WTC11 (cell line): ENCODE results near the gene CXCR1.

ENCODE experiments used
- CBFB ChIP-seq: sonication (generic); formaldehyde crosslinking; IDR thresholded peaks from 2 replicates; pipeline ENCODE4 v1.8.1; 2022; ENCODE audit warnings: mild to moderate bottlenecking, low read depth, missing genetic modification reagents
- CDX4 ChIP-seq: fragments of 250-450 bp; sonication (Bioruptor Pico); IDR thresholded peaks from 2 replicates; pipeline ENCODE4 v1.9.0; 2021; ENCODE audit warnings: moderate library complexity, mild to moderate bottlenecking, inconsistent platforms, borderline replicate concordance
- CTCF ChIP-seq: fragments of 200-600 bp; IDR thresholded peaks from 2 replicates; pipeline ENCODE4 v1.8.0; 2022; ENCODE audit warnings: antibody characterized with exemption
- E2F1 ChIP-seq: sonication (generic); formaldehyde crosslinking; IDR thresholded peaks from 2 replicates; pipeline ENCODE4 v1.8.0; 2022; ENCODE audit warnings: mild to moderate bottlenecking, missing genetic modification reagents
- E2F4 ChIP-seq: sonication (generic); formaldehyde crosslinking; IDR thresholded peaks from 2 replicates; pipeline ENCODE4 v1.8.1; 2022; ENCODE audit warnings: low read depth, mild to moderate bottlenecking, moderate library complexity, missing genetic modification reagents, borderline replicate concordance
- JUN ChIP-seq: sonication (generic); formaldehyde crosslinking; IDR thresholded peaks from 2 replicates; pipeline ENCODE4 v1.8.0; 2023; ENCODE audit warnings: mild to moderate bottlenecking, missing genetic modification reagents
- MAX ChIP-seq: sonication (generic); formaldehyde crosslinking; IDR thresholded peaks from 2 replicates; pipeline ENCODE4 v1.8.0; 2022; ENCODE audit warnings: mild to moderate bottlenecking, missing genetic modification reagents
- NFE2L1 ChIP-seq: sonication (generic); formaldehyde crosslinking; IDR thresholded peaks from 2 replicates; pipeline ENCODE4 v1.8.1; 2023; ENCODE audit warnings: missing genetic modification reagents
- NFYB ChIP-seq: sonication (generic); formaldehyde crosslinking; conservative IDR thresholded peaks from 2 replicates; pipeline ENCODE4 v1.8.0; 2022; ENCODE audit warnings: low read depth, missing genetic modification reagents
- OVOL2 ChIP-seq: fragments of 250-450 bp; sonication (Bioruptor Pico); IDR thresholded peaks from 2 replicates; pipeline ENCODE4 v1.9.0; 2021; ENCODE audit warnings: mild to moderate bottlenecking, borderline replicate concordance

- no peak for TF ChIP-seq CTCF
- TF ChIP-seq CDX4, result no peak
- TF ChIP-seq JUN (CRISPR knock-in tag), result no peak
- no peak for TF ChIP-seq E2F4 (CRISPR knock-in tag)
- TF ChIP-seq NFYB (CRISPR knock-in tag), result no peak
- no peak for TF ChIP-seq OVOL2
- TF ChIP-seq NFE2L1, result no peak
- no peak for TF ChIP-seq CBFB
- no peak for TF ChIP-seq MAX (CRISPR knock-in tag)
- TF ChIP-seq E2F1 (CRISPR knock-in tag), result no peak
These were observed 3.2 kb upstream of the CXCR1 start for GRCh38 chr2:218169757-218170546.
